ENCODE results near the gene NCOR1. TPM values are rescaled to one million over a fixed set of nuclear protein-coding genes. Genes with fewer than 3 reads are reported as not detected.
"Not testable (repeated sequence)": the region's sequence is repeated elsewhere in the genome, so short reads cannot be mapped to it uniquely, and the experiment has no call there.

Gene NCOR1
- total RNA-seq, 1 experiment from 2014 or later = 56.9 TPM

GRCh38 chr17:16201693-16202131 lies 13.6 kb downstream of the NCOR1 start:
- H3K4me1 ChIP-seq (replicated peaks); DNase-seq (ENCODE audit: low read depth in 1 of 2, low spot score in 2 of 2); H3K4me3 ChIP-seq; H3K27ac ChIP-seq; H3K27me3 ChIP-seq (replicated peaks); H3K9me3 ChIP-seq (replicated peaks); H3K36me3 ChIP-seq: not testable (repeated sequence)

- H3K36me3 ChIP-seq = peaks cover 4% of the 10 kb centered on the region; the same call in 1 of the 2 replicates
- no peak overlapping the region for H3K4me3 ChIP-seq
- DNase-seq (ENCODE audit: low read depth in 1 of 2, low spot score in 2 of 2) = no peak
- H3K4me1 ChIP-seq (replicated peaks) = no peaks in the 10 kb centered on the region
- no peak overlapping the region for H3K27ac ChIP-seq
- H3K9me3 ChIP-seq (replicated peaks) = no peaks in the 10 kb centered on the region
- H3K27me3 ChIP-seq (replicated peaks) = no peaks in the 10 kb centered on the region
Observed at GRCh38 chr17:16199093-16199492, 16.2 kb downstream of the NCOR1 start.

GRCh38 chr17:16197276-16197675 lies 18.1 kb downstream of the NCOR1 start:
- Histone ChIP-seq H3K27me3 (replicated peaks) (no peaks in the 10 kb centered on the region), H3K4me3 (no peak overlapping the region), H3K36me3 (peaks cover 4% of the 10 kb centered on the region; the same call in 1 of the 2 replicates), H3K4me1 (replicated peaks) (no peaks in the 10 kb centered on the region), H3K9me3 (replicated peaks) (no peaks in the 10 kb centered on the region), H3K27ac (no peak overlapping the region)
- DNase-seq (ENCODE audit: low read depth in 1 of 2, low spot score in 2 of 2) = no peak

DNA sequence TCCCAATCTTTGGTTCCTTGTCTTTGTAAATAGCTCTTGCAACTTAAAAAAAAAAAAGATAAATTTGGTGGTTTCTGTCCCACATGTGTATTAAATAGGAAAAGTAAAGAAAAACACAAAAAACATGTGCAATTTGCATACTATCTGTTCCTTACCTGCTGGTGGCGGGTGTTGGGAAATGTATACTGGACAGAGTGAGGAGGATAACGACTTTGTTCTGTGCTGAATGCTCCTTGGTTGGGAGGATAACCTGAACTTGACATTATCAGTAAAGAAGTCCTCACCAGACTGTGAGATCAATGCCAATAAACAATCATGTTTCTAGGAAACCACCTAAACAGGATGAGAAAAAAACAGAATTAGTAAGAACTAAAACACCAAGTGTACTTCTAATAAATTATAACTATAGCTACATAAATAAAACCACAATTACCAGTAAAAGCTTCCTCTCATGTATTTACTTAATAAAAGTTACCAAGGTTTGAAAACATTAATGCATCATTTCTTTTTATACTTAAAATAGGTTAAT lies 21.0 kb downstream of the NCOR1 start:
- H3K36me3 ChIP-seq = peaks cover 21% of the 10 kb centered on the region
- DNase-seq (ENCODE audit: low read depth in 1 of 2, low spot score in 2 of 2); H3K4me1 ChIP-seq (replicated peaks); H3K27me3 ChIP-seq (replicated peaks); H3K9me3 ChIP-seq (replicated peaks); H3K4me3 ChIP-seq; H3K27ac ChIP-seq: not testable (repeated sequence)

GRCh38 chr17:16191604-16192003 lies 23.7 kb downstream of the NCOR1 start:
- H3K4me1 ChIP-seq (replicated peaks) = no peaks in the 10 kb centered on the region
- no peaks in the 10 kb centered on the region for H3K9me3 ChIP-seq (replicated peaks)

GRCh38 chr17:16190703-16191360 lies 24.5 kb downstream of the NCOR1 start:
- H3K27ac ChIP-seq = no peak overlapping the region
- no peaks in the 10 kb centered on the region for H3K4me1 ChIP-seq (replicated peaks)
- no peak for DNase-seq (ENCODE audit: low read depth in 1 of 2, low spot score in 2 of 2)
- no peaks in the 10 kb centered on the region for H3K9me3 ChIP-seq (replicated peaks)
- H3K27me3 ChIP-seq (replicated peaks) = no peaks in the 10 kb centered on the region
- no peak overlapping the region for H3K4me3 ChIP-seq
- peaks cover 23% of the 10 kb centered on the region for H3K36me3 ChIP-seq

More at GRCh38 chr17:16191604-16192003, 23.7 kb downstream of the NCOR1 start:
- no peak for DNase-seq (ENCODE audit: low read depth in 1 of 2, low spot score in 2 of 2)
- no peak overlapping the region for H3K4me3 ChIP-seq
- H3K27me3 ChIP-seq (replicated peaks) = no peaks in the 10 kb centered on the region
- H3K27ac ChIP-seq = no peak overlapping the region
- H3K36me3 ChIP-seq = peaks cover 20% of the 10 kb centered on the region

DNA sequence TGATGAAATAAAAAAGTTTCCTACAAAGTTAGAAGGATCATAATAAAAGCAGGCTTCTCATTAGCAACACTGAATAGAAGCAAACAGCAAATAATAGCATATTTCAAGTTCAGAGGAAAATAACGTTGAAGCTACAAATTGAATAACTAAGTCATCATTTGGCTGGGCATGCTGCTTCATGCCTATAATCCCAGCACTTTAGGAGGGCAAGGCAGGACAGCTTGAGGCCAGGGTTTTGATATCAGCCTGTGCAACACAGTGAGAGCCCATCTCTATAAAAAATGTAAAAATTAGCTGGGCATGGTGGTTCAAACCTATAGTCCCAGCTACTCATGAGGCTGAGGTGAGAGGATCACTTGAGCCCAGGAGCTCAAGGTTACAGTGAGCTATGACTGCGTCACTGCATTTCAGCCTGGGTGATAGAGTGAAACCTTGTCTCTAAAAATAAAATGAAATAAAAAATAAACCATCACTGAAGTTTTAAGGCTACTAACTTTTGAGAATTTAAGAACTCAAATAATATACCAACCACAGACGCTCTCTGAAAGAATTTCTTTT lies 25.5 kb downstream of the NCOR1 start:
- H3K36me3 ChIP-seq = peaks cover 27% of the 10 kb centered on the region
- H3K4me1 ChIP-seq (replicated peaks) = no peaks in the 10 kb centered on the region
- no peaks in the 10 kb centered on the region for H3K27me3 ChIP-seq (replicated peaks)
- no peak overlapping the region for H3K4me3 ChIP-seq
- no peak for DNase-seq (ENCODE audit: low read depth in 1 of 2, low spot score in 2 of 2)
- H3K27ac ChIP-seq = no peak overlapping the region
- H3K9me3 ChIP-seq (replicated peaks) = no peaks in the 10 kb centered on the region

DNA sequence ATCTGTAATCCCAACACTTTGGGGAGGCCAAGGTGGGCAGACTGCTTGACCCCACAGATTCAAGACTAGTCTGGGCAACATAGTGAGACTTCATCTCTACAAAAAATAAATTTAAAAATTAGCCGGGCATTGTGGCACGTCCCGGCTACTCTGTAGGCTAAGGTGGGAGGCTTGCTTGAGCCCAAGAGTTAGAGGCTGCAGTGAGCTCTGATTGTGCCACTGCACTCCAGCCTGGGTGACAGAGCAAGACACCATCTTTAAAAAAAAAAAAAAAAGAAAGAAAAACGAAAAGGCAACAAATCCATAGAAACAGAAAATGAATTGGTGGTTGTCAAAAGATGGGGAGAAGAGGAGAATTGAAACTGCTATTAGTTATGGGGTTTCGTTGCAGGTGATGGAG lies 27.7 kb downstream of the NCOR1 start:
- Histone ChIP-seq H3K4me3 (no peak overlapping the region), H3K27me3 (replicated peaks) (no peaks in the 10 kb centered on the region), H3K4me1 (replicated peaks) (no peaks in the 10 kb centered on the region), H3K27ac (no peak overlapping the region), H3K9me3 (replicated peaks) (no peaks in the 10 kb centered on the region), H3K36me3 (peaks cover 37% of the 10 kb centered on the region)
- DNase-seq (ENCODE audit: low read depth in 1 of 2, low spot score in 2 of 2) = no peak

GRCh38 chr17:16181581-16181980 lies 33.8 kb downstream of the NCOR1 start:
- DNase-seq (ENCODE audit: low read depth in 1 of 2, low spot score in 2 of 2) = no peak
- H3K4me1 ChIP-seq (replicated peaks) = no peaks in the 10 kb centered on the region

GRCh38 chr17:16178836-16179235 lies 36.5 kb downstream of the NCOR1 start:
- DNase-seq (ENCODE audit: low read depth in 1 of 2, low spot score in 2 of 2) = no peak
- H3K9me3 ChIP-seq (replicated peaks) = no peaks in the 10 kb centered on the region
- H3K27ac ChIP-seq = no peak overlapping the region
- H3K4me1 ChIP-seq (replicated peaks) = no peaks in the 10 kb centered on the region
- peaks cover 12% of the 10 kb centered on the region for H3K36me3 ChIP-seq
- no peak overlapping the region for H3K4me3 ChIP-seq
- no peaks in the 10 kb centered on the region for H3K27me3 ChIP-seq (replicated peaks)

More at GRCh38 chr17:16181581-16181980, 33.8 kb downstream of the NCOR1 start:
- H3K27me3 ChIP-seq (replicated peaks) = no peaks in the 10 kb centered on the region
- no peaks in the 10 kb centered on the region for H3K9me3 ChIP-seq (replicated peaks)
- no peak overlapping the region for H3K4me3 ChIP-seq
- H3K27ac ChIP-seq = no peak overlapping the region
- H3K36me3 ChIP-seq = peaks cover 25% of the 10 kb centered on the region

DNA sequence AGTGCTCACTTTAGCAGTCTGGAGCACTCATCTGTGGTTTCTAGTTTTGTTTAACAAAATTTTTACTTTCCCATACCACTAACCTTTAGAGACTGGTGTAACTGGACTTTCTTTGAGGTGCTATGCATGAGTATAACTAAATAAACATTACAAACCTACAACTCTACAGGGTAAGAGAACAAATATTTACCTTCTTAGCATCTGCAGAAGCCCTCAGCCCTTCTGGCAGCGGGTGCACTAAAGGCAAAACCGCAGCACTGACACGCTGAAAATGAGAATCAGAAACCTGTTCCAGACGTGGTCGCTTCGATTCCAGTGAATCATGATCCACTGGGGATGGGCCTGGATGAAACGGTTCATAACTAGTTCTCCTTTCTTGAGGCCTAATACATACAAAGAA lies 43.7 kb downstream of the NCOR1 start:
- DNase-seq (ENCODE audit: low read depth in 1 of 2, low spot score in 2 of 2) = no peak
- Histone ChIP-seq H3K27ac (no peak overlapping the region), H3K27me3 (replicated peaks) (no peaks in the 10 kb centered on the region)

DNA sequence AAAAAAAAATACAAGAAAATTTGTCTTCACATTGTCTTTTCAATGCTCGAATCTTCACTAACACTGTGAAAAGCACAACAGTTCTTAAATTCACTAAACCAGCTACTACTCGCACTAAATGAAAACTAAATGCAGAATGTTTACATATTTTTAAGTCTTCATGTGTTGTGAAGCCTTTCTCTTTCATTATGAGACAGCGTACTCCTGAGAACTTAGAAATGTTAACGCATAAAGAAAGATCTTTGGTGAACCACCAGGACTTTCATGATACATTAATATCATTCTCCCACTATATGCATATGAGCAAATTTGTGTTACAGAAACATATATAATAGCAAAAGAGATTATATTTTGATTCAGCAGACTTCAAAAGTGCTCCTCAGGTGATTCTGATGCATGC lies 48.6 kb downstream of the NCOR1 start:
- not testable (repeated sequence) for H3K27ac ChIP-seq, H3K36me3 ChIP-seq

More for the DNA sequence above, 43.7 kb downstream of the NCOR1 start:
- Histone ChIP-seq H3K4me3 (no peak overlapping the region), H3K4me1 (replicated peaks) (no peaks in the 10 kb centered on the region), H3K9me3 (replicated peaks) (no peaks in the 10 kb centered on the region), H3K36me3 (peaks cover 9% of the 10 kb centered on the region)

DNA sequence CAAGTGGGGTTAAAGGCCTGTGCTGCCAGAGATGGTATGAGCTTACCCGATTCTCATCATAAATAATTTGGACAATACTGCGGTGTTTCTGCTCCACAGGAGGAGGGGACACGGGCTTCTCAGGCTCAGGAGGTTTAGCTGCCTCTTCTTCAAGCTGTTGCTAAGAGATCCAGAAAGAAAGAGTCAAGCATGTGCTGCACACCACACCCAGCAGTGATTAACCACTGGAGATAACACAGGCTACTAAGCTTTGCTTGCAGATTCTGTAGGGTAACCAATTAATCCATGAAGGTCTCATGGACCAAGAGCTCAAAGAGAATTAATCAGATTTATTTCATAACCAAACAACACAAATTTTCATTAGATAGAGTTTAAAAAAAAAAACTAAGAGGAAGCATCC lies 56.6 kb downstream of the NCOR1 start:
- H3K36me3 ChIP-seq = peaks cover 21% of the 10 kb centered on the region; the same call in 1 of the 2 replicates
- H3K4me1 ChIP-seq (replicated peaks) = no peaks in the 10 kb centered on the region
- H3K27me3 ChIP-seq (replicated peaks) = no peaks in the 10 kb centered on the region
- no peaks in the 10 kb centered on the region for H3K9me3 ChIP-seq (replicated peaks)
- H3K27ac ChIP-seq = no peak overlapping the region
- no peak for DNase-seq (ENCODE audit: low read depth in 1 of 2, low spot score in 2 of 2)
- no peak overlapping the region for H3K4me3 ChIP-seq

More for the DNA sequence above, 48.6 kb downstream of the NCOR1 start:
- not testable (repeated sequence) for H3K4me3 ChIP-seq; DNase-seq (ENCODE audit: low read depth in 1 of 2, low spot score in 2 of 2); H3K9me3 ChIP-seq (replicated peaks); H3K27me3 ChIP-seq (replicated peaks); H3K4me1 ChIP-seq (replicated peaks)

DNA sequence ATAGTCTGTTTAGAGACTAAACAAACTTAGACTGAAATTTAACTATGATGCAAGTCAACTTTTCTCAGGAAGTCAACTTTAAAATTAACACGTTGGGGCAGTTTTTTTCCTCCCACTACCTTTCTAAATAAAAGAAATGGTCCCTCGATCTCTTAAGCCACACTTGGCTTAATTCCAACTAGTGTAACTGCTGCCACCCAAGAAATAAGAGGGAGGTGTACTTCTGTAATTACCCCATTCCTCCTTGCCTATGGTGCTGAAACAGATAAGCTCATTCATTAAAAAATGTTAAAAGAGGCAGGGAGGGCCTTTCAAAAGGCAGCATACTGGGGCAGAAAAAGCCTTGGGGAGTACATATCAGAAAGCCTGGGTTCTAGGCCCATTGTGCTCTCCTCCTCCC lies 59.8 kb downstream of the NCOR1 start:
- Histone ChIP-seq H3K36me3 (peaks cover 40% of the 10 kb centered on the region), H3K9me3 (replicated peaks) (no peaks in the 10 kb centered on the region), H3K4me1 (replicated peaks) (peaks cover 1% of the 10 kb centered on the region), H3K27me3 (replicated peaks) (no peaks in the 10 kb centered on the region), H3K4me3 (no peak overlapping the region), H3K27ac (no peak overlapping the region)
- no peak for DNase-seq (ENCODE audit: low read depth in 1 of 2, low spot score in 2 of 2)
